HG03095 (cell line): ENCODE data around the gene JAG1.

Experiments
- ATAC-seq: cut with Tn5 transposase; IDR thresholded peaks from one replicate; pipeline ENCODE4 v1.9.1; 2021; ENCODE audit warnings: moderate library complexity; ENCODE audit not compliant: unreplicated experiment

Gene JAG1

GRCh38 chr20:10669843-10670446 lies 3.9 kb downstream of the JAG1 start:
- ATAC-seq, result no peak

GRCh38 chr20:10668677-10669368 lies 5.0 kb downstream of the JAG1 start:
- ATAC-seq, result no peak

- ATAC-seq, result no peak
Observed at GRCh38 chr20:10667560-10668167, 6.1 kb downstream of the JAG1 start.

- no peak for ATAC-seq
Observed at GRCh38 chr20:10667077-10667401, 6.8 kb downstream of the JAG1 start.

- ATAC-seq, result no peak
Observed at GRCh38 chr20:10666221-10667076, 7.3 kb downstream of the JAG1 start.

GRCh38 chr20:10665791-10666190 lies 8.0 kb downstream of the JAG1 start:
- no peak for ATAC-seq

GRCh38 chr20:10665027-10665561 lies 8.7 kb downstream of the JAG1 start:
- ATAC-seq, result no peak

- no peak for ATAC-seq
Observed at GRCh38 chr20:10663756-10664155, 10.0 kb downstream of the JAG1 start.

- ATAC-seq, result no peak
Observed at GRCh38 chr20:10662661-10663458, 10.9 kb downstream of the JAG1 start.

- ATAC-seq, result no peak
Observed at GRCh38 chr20:10662151-10662550, 11.6 kb downstream of the JAG1 start.

- ATAC-seq, result no peak
Observed at GRCh38 chr20:10661261-10661660, 12.5 kb downstream of the JAG1 start.

- no peak for ATAC-seq
Observed at GRCh38 chr20:10660661-10661060, 13.1 kb downstream of the JAG1 start.

GRCh38 chr20:10659651-10660601 lies 13.9 kb downstream of the JAG1 start:
- ATAC-seq, result no peak

GRCh38 chr20:10658876-10659632 lies 14.7 kb downstream of the JAG1 start:
- no peak for ATAC-seq

- no peak for ATAC-seq
Observed at GRCh38 chr20:10658051-10658823, 15.6 kb downstream of the JAG1 start.

GRCh38 chr20:10657453-10657852 lies 16.3 kb downstream of the JAG1 start:
- no peak for ATAC-seq

GRCh38 chr20:10655720-10656669 lies 17.8 kb downstream of the JAG1 start:
- ATAC-seq, result no peak
